GM18867 (cell line): ENCODE results near the gene TULP4.
A peak's percentile ranks its signal among the peaks of the same experiment; 100 is the strongest.
"Not testable (repeated sequence)": the region's sequence is repeated elsewhere in the genome, so short reads cannot be mapped to it uniquely, and the experiment has no call there.

Experiments
- ATAC-seq: cut with Tn5 transposase; IDR thresholded peaks from one replicate; pipeline ENCODE4 v1.9.1; 2021; ENCODE audit warnings: mild to moderate bottlenecking, moderate library complexity; ENCODE audit not compliant: unreplicated experiment

Gene TULP4

GRCh38 chr6:158520975-158521374, 208.7 kb downstream of the TULP4 start:
- not testable (repeated sequence) for ATAC-seq

- no peak for ATAC-seq
Observed at GRCh38 chr6:158521759-158522158, 209.5 kb downstream of the TULP4 start.

- ATAC-seq = no peak
Observed at GRCh38 chr6:158522616-158523015, 210.4 kb downstream of the TULP4 start.

GRCh38 chr6:158524311-158524710, 212.0 kb downstream of the TULP4 start:
- no peak for ATAC-seq

- not testable (repeated sequence) for ATAC-seq
Observed at GRCh38 chr6:158527858-158528257, 215.6 kb downstream of the TULP4 start.

- no peak for ATAC-seq
Observed at GRCh38 chr6:158528826-158529225, 216.6 kb downstream of the TULP4 start.

- no peak for ATAC-seq
Observed at GRCh38 chr6:158529629-158530028, 217.4 kb downstream of the TULP4 start.

- no peak for ATAC-seq
Observed at GRCh38 chr6:158531566-158531965, 219.3 kb downstream of the TULP4 start.

- ATAC-seq = no peak
Observed at GRCh38 chr6:158531970-158532369, 219.7 kb downstream of the TULP4 start.

- no peak for ATAC-seq
Observed at GRCh38 chr6:158536084-158536890, 224.0 kb downstream of the TULP4 start.

GRCh38 chr6:158536891-158537798, 224.9 kb downstream of the TULP4 start:
- ATAC-seq = no peak

GRCh38 chr6:158538741-158539140, 226.5 kb downstream of the TULP4 start:
- ATAC-seq = no peak

GRCh38 chr6:158539413-158539812, 227.1 kb downstream of the TULP4 start:
- no peak for ATAC-seq

GRCh38 chr6:158539881-158540280, 227.6 kb downstream of the TULP4 start:
- no peak for ATAC-seq

GRCh38 chr6:158543606-158544185, 231.4 kb downstream of the TULP4 start:
- ATAC-seq = no peak

GRCh38 chr6:158544428-158544827, 232.2 kb downstream of the TULP4 start:
- ATAC-seq = no peak

- no peak for ATAC-seq
Observed at GRCh38 chr6:158545043-158545966, 233.0 kb downstream of the TULP4 start.

- ATAC-seq = no peak
Observed at GRCh38 chr6:158548418-158549161, 236.3 kb downstream of the TULP4 start.

- peak; percentile 59 for ATAC-seq
Observed at GRCh38 chr6:158552055-158552795, 240.0 kb downstream of the TULP4 start.
